Measurements from ENCODE around the gene AANAT. TPM values are rescaled to one million over a fixed set of nuclear protein-coding genes. Genes with fewer than 3 reads are reported as not detected.

AANAT gene
- total RNA-seq, 2 donors from 2014 or later, result not detected

DNA sequence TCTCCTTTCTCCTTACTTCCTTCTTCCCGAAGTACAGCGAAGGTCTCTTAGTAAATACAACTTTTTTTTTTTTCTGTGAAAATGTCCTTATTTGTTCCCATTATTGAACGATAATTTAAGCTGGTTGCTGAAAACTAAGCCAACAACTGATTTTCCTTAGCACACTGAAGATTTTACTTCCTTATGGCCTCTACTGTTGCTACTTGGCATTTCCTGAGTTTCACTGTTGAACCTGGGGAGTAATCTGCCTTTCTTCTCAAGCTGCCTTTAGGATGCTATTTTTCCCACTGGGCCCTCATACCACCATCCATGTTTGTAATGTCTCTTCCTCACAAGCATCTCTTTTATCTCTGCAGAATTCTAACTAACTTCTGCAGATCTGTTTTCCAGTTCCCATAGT is 40.5 kb upstream of the AANAT start:
- Mint-ChIP-seq H3K4me1 (peaks cover 21% of the 10 kb centered on the region), H3K4me3 (no peak overlapping the region), H3K27ac (no peak overlapping the region), H3K9me3 (no peaks in the 10 kb centered on the region), H3K36me3 (ENCODE audit: low read depth) (peaks cover 11% of the 10 kb centered on the region), H3K27me3 (ENCODE audit: insufficient read depth) (no peaks in the 10 kb centered on the region)
- no peak overlapping the region for H3K27ac ChIP-seq (ENCODE audit: low read depth, low read length)
- TF ChIP-seq, protein P1, sequence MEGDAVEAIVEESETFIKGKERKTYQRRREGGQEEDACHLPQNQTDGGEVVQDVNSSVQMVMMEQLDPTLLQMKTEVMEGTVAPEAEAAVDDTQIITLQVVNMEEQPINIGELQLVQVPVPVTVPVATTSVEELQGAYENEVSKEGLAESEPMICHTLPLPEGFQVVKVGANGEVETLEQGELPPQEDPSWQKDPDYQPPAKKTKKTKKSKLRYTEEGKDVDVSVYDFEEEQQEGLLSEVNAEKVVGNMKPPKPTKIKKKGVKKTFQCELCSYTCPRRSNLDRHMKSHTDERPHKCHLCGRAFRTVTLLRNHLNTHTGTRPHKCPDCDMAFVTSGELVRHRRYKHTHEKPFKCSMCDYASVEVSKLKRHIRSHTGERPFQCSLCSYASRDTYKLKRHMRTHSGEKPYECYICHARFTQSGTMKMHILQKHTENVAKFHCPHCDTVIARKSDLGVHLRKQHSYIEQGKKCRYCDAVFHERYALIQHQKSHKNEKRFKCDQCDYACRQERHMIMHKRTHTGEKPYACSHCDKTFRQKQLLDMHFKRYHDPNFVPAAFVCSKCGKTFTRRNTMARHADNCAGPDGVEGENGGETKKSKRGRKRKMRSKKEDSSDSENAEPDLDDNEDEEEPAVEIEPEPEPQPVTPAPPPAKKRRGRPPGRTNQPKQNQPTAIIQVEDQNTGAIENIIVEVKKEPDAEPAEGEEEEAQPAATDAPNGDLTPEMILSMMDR (conservative IDR thresholded peaks at IDR 0.05), result no peak
- H3K4me1 ChIP-seq (ENCODE audit: control insufficient read depth, insufficient read depth, low read length), result no peaks in the 10 kb centered on the region
- no peak overlapping the region for H3K4me3 ChIP-seq (ENCODE audit: low read length)
- 94 to 96% methylated on average over 3 of the region's 3 CpGs for WGBS, 2 experiments (ENCODE audit: insufficient coverage in 1 of 2, insufficient read length in 1 of 2)
- H3K27me3 ChIP-seq (ENCODE audit: control insufficient read depth, insufficient read depth, low read length, poor library complexity, severe bottlenecking), result no peaks in the 10 kb centered on the region
- H3K36me3 ChIP-seq (ENCODE audit: control insufficient read depth, insufficient read depth, low read length), result no peaks in the 10 kb centered on the region
- H3K9me3 ChIP-seq (ENCODE audit: control insufficient read depth, low read length), result no peaks in the 10 kb centered on the region
- no peak for DNase-seq
- H3K9ac ChIP-seq (ENCODE audit: extremely low read depth, low read length, poor library complexity, severe bottlenecking), result no peak overlapping the region

DNA sequence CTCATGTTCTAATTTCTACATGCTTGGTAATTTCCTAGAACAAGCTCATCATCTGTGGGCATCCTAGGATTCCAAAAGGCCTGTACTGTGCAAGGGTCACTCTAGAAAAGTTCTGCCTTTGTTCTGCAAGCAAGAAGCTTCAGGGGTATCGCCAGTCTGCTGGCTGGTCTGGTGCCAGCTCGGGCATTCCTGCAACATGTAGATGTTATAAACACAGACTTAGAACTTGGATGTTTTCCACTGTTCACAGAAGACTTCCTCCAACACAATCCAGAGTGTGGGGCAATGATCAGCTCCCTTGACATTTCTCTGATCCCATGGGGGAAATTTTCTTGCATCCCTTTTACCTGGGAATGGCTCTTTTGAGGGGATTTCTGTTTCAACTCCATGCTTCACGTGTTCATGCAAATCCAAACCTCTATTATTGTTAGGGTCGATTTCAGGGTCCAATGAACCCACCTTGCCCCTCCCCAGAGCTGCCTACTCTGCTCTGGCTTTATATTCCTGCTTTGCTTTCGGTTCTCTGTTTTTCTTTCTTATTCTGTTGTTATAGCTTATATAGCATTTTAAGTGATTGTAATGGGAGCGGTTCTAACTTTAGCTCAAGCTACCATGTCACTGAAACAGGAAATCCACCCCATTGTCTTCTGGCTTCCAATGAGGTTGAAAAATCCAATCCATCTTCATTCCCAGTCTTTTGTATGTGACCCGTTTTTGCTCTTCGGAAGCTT is 39.7 kb upstream of the AANAT start:
- Histone ChIP-seq H3K27me3 (ENCODE audit: control insufficient read depth, insufficient read depth, low read length, poor library complexity, severe bottlenecking) (no peaks in the 10 kb centered on the region), H3K9me3 (ENCODE audit: control insufficient read depth, low read length) (no peaks in the 10 kb centered on the region), H3K36me3 (ENCODE audit: control insufficient read depth, insufficient read depth, low read length) (no peaks in the 10 kb centered on the region), H3K27ac (ENCODE audit: low read depth, low read length) (no peak overlapping the region), H3K4me1 (ENCODE audit: control insufficient read depth, insufficient read depth, low read length) (no peaks in the 10 kb centered on the region), H3K9ac (ENCODE audit: extremely low read depth, low read length, poor library complexity, severe bottlenecking) (no peak overlapping the region), H3K4me3 (ENCODE audit: low read length) (no peak overlapping the region)
- no peak for DNase-seq
- Mint-ChIP-seq H3K4me3 (no peak overlapping the region), H3K27ac (no peak overlapping the region), H3K27me3 (ENCODE audit: insufficient read depth) (no peaks in the 10 kb centered on the region), H3K4me1 (peaks cover 27% of the 10 kb centered on the region), H3K9me3 (no peaks in the 10 kb centered on the region), H3K36me3 (ENCODE audit: low read depth) (peaks cover 10% of the 10 kb centered on the region)
- WGBS, 2 experiments (ENCODE audit: insufficient coverage in 1 of 2, insufficient read length in 1 of 2), result 91 to 94% methylated on average over 6 to 7 of the region's 8 CpGs
- TF ChIP-seq, protein P1 (conservative IDR thresholded peaks at IDR 0.05), result no peak

DNA sequence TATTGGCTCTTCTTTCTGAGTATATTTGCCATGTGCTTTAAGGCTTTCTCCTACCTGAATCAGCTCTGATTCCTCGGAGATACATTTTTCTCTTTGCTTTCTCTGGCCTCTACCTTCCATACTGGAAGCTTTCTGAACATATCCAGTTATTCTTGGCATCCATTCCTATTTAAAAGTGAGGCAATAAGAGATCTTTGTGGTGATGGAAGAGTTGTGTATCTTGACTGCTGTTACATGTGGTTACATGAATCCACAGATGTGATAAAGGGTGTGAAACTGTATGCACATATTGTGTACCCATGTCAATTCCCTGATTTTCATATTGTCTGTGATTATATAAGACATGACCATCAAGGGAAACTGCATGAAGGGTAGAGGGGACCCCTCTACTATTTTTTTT is 38.9 kb upstream of the AANAT start:
- WGBS, 2 experiments (ENCODE audit: insufficient coverage in 1 of 2, insufficient read length in 1 of 2), result 91% methylated on average over 1 of the region's 1 CpG; no CpG with 5 or more reads in 1 of the 2 experiments
- no peak overlapping the region for H3K4me3 Mint-ChIP-seq
- H3K27me3 ChIP-seq (ENCODE audit: control insufficient read depth, insufficient read depth, low read length, poor library complexity, severe bottlenecking), result no peaks in the 10 kb centered on the region
- TF ChIP-seq, protein P1 (conservative IDR thresholded peaks at IDR 0.05), result no peak
- no peak overlapping the region for H3K27ac Mint-ChIP-seq
- no peaks in the 10 kb centered on the region for H3K4me1 ChIP-seq (ENCODE audit: control insufficient read depth, insufficient read depth, low read length)
- H3K27me3 Mint-ChIP-seq (ENCODE audit: insufficient read depth), result no peaks in the 10 kb centered on the region
- H3K4me3 ChIP-seq (ENCODE audit: low read length), result no peak overlapping the region
- H3K36me3 ChIP-seq (ENCODE audit: control insufficient read depth, insufficient read depth, low read length), result no peaks in the 10 kb centered on the region
- H3K4me1 Mint-ChIP-seq, result peaks cover 27% of the 10 kb centered on the region
- no peak overlapping the region for H3K9ac ChIP-seq (ENCODE audit: extremely low read depth, low read length, poor library complexity, severe bottlenecking)
- H3K9me3 ChIP-seq (ENCODE audit: control insufficient read depth, low read length), result no peaks in the 10 kb centered on the region
- no peak overlapping the region for H3K27ac ChIP-seq (ENCODE audit: low read depth, low read length)
- no peaks in the 10 kb centered on the region for H3K9me3 Mint-ChIP-seq
- no peak for DNase-seq
- peaks cover 6% of the 10 kb centered on the region for H3K36me3 Mint-ChIP-seq (ENCODE audit: low read depth)

All from endodermal cell (in vitro differentiated cells).